Bronchial epithelial cell (primary cell): ENCODE results near the gene STC2. TPM values are rescaled to one million over a fixed set of nuclear protein-coding genes. Genes with fewer than 3 reads are reported as not detected.

ENCODE experiments used
- DNase-seq: peaks from one replicate; pipeline ENCODE4 v3.0.0-alpha.2; 2010; ENCODE audit warnings: low read depth
- FAIRE-seq: peaks from 2 replicates; lab custom pipeline; 2011; peaks lifted over from hg19 to GRCh38; lab: Jason Lieb, UNC
- H3K27me3 ChIP-seq: 2 replicates; pipeline ENCODE4 v1.5.1; 2011; ENCODE audit warnings: low read length; ENCODE audit not compliant: control insufficient read depth, insufficient read depth
- H3K36me3 ChIP-seq: 2 replicates; pipeline ENCODE4 v1.5.1; 2011; ENCODE audit warnings: low read length; ENCODE audit not compliant: control insufficient read depth, insufficient read depth
- H3K4me3 ChIP-seq: 2 replicates; pipeline ENCODE4 v1.5.1; 2011; ENCODE audit warnings: mild to moderate bottlenecking, low read depth, low read length, control low read depth
- CTCF ChIP-seq: IDR thresholded peaks from 2 replicates; pipeline ENCODE4 v1.5.1; 2011; ENCODE audit warnings: mild to moderate bottlenecking, moderate library complexity, low read length, control low read depth, inconsistent platforms; ENCODE audit not compliant: insufficient read depth, severe bottlenecking
- total RNA-seq: library from RNA; depleted of rRNA; stranded (reverse); fragments of >200 nt; gene quantifications from 2 replicates; pipeline ENCODE4 v1.2.1, GENCODE V29; 2014

The STC2 gene
- total RNA-seq, 1 donor from 2014 or later = 310 TPM

GRCh38 chr5:173320259-173320658 is 8.0 kb downstream of the STC2 start:
- FAIRE-seq = no peak
- DNase-seq = no peak
- H3K4me3 ChIP-seq = no peak overlapping the region
- H3K36me3 ChIP-seq = peaks cover 52% of the 10 kb centered on the region
- no peaks in the 10 kb centered on the region for H3K27me3 ChIP-seq
- TF ChIP-seq CTCF = no peak

- no peak for DNase-seq
- H3K27me3 ChIP-seq = no peaks in the 10 kb centered on the region
- H3K36me3 ChIP-seq = peaks cover 46% of the 10 kb centered on the region
- TF ChIP-seq CTCF = no peak
- no peak overlapping the region for H3K4me3 ChIP-seq
- FAIRE-seq = no peak
These were observed 8.6 kb downstream of the STC2 start for GRCh38 chr5:173319646-173320045.

GRCh38 chr5:173318881-173319620 is 9.2 kb downstream of the STC2 start:
- DNase-seq (no peak), FAIRE-seq (no peak)
- no peaks in the 10 kb centered on the region for H3K27me3 ChIP-seq
- no peak for TF ChIP-seq CTCF
- H3K36me3 ChIP-seq = peaks cover 41% of the 10 kb centered on the region
- H3K4me3 ChIP-seq = no peak overlapping the region

GRCh38 chr5:173318330-173318729 is 9.9 kb downstream of the STC2 start:
- no peak for DNase-seq
- H3K4me3 ChIP-seq = no peak overlapping the region
- no peak for FAIRE-seq
- H3K36me3 ChIP-seq = peaks cover 34% of the 10 kb centered on the region
- no peaks in the 10 kb centered on the region for H3K27me3 ChIP-seq
- no peak for TF ChIP-seq CTCF

GRCh38 chr5:173317852-173318251 is 10.4 kb downstream of the STC2 start:
- peaks cover 29% of the 10 kb centered on the region for H3K36me3 ChIP-seq
- DNase-seq = no peak
- no peak for FAIRE-seq
- H3K27me3 ChIP-seq = no peaks in the 10 kb centered on the region
- TF ChIP-seq CTCF = no peak
- no peak overlapping the region for H3K4me3 ChIP-seq

- Histone ChIP-seq H3K4me3 (no peak overlapping the region), H3K36me3 (peaks cover 26% of the 10 kb centered on the region), H3K27me3 (no peaks in the 10 kb centered on the region)
- FAIRE-seq = no peak
- TF ChIP-seq CTCF = no peak
- no peak for DNase-seq
These were observed 11.0 kb downstream of the STC2 start for GRCh38 chr5:173317091-173317730.
